OCI-LY1 (cell line): ENCODE measurements around the gene ZNF346.
A peak's percentile ranks its signal among the peaks of the same experiment; 100 is the strongest.
"Not testable (repeated sequence)": the region's sequence is repeated elsewhere in the genome, so short reads cannot be mapped to it uniquely, and the experiment has no call there.

Experiments
- H2AFZ ChIP-seq: fragments of 200-600 bp; sonication (generic), shearing (Covaris generic); 2 replicates; pipeline ENCODE4 v1.6.0; 2014; ENCODE audit warnings: antibody characterized with exemption, mild to moderate bottlenecking, low read length
- H3F3A ChIP-seq: fragments of 200-600 bp; sonication (generic), shearing (Covaris generic); 2 replicates; pipeline ENCODE4 v1.6.0; 2014; ENCODE audit warnings: mild to moderate bottlenecking, antibody characterized with exemption, low read length, moderate library complexity; ENCODE audit not compliant: insufficient read depth
- H3K27ac ChIP-seq: fragments of 200-600 bp; sonication (generic); 2 replicates; pipeline ENCODE4 v1.5.1; 2014; ENCODE audit warnings: low read length, mixed run types, mild to moderate bottlenecking, low read depth; ENCODE audit not compliant: poor library complexity, severe bottlenecking
- H3K27me3 ChIP-seq: fragments of 200-600 bp; sonication (generic); 2 replicates; pipeline ENCODE4 v1.6.0; 2014; ENCODE audit warnings: antibody characterized with exemption, mild to moderate bottlenecking, low read length, moderate library complexity; ENCODE audit not compliant: insufficient read depth
- H3K36me3 ChIP-seq: fragments of 200-600 bp; sonication (generic); 2 replicates; pipeline ENCODE4 v1.6.1; 2014; ENCODE audit warnings: mild to moderate bottlenecking, antibody characterized with exemption, low read length, moderate library complexity, mixed read lengths; ENCODE audit not compliant: insufficient read depth
- H3K4me1 ChIP-seq: fragments of 200-600 bp; sonication (generic); 2 replicates; pipeline ENCODE4 v1.5.1; 2014; ENCODE audit warnings: mild to moderate bottlenecking, low read length, moderate library complexity; ENCODE audit not compliant: insufficient read depth, severe bottlenecking
- H3K4me2 ChIP-seq: fragments of 200-600 bp; sonication (generic), shearing (Covaris generic); 2 replicates; pipeline ENCODE4 v1.6.1; 2014; ENCODE audit warnings: low read length
- H3K4me3 ChIP-seq: fragments of 200-600 bp; sonication (generic); 2 replicates; pipeline ENCODE4 v1.5.1; 2014; ENCODE audit warnings: low read length, low read depth, mild to moderate bottlenecking, mixed read lengths; ENCODE audit not compliant: poor library complexity, severe bottlenecking
- H3K79me2 ChIP-seq: fragments of 200-600 bp; shearing (Covaris generic); 2 replicates; pipeline ENCODE4 v1.6.1; 2016; ENCODE audit warnings: mixed run types, low read length, mixed read lengths; ENCODE audit not compliant: insufficient read depth
- H3K9ac ChIP-seq: fragments of 200-600 bp; sonication (generic), shearing (Covaris generic); 2 replicates; pipeline ENCODE4 v1.6.1; 2014; ENCODE audit warnings: mild to moderate bottlenecking, low read length, mixed read lengths
- H3K9me2 ChIP-seq: fragments of 200-600 bp; sonication (generic), shearing (Covaris generic); 2 replicates; pipeline ENCODE4 v1.6.1; 2014; ENCODE audit warnings: low read depth, mild to moderate bottlenecking, low read length, mixed read lengths
- H3K9me3 ChIP-seq: fragments of 200-600 bp; shearing (Covaris generic); 2 replicates; pipeline ENCODE4 v1.6.1; 2014; ENCODE audit warnings: low read length, mixed read lengths
- H4K20me1 ChIP-seq: fragments of 200-600 bp; sonication (generic), shearing (Covaris generic); 2 replicates; pipeline ENCODE4 v1.6.0; 2016; ENCODE audit warnings: mild to moderate bottlenecking, low read length; ENCODE audit not compliant: insufficient read depth
- CTCF ChIP-seq: fragments of 200-600 bp; sonication (generic), shearing (Covaris generic); IDR thresholded peaks from 2 replicates; pipeline ENCODE4 v1.5.1; 2017; ENCODE audit warnings: mild to moderate bottlenecking, antibody characterized with exemption, low read length, moderate library complexity, mixed read lengths
- EZH2 ChIP-seq: fragments of 200-600 bp; sonication (generic), shearing (Covaris generic); IDR thresholded peaks from 2 replicates; pipeline ENCODE4 v1.8.0; 2017; ENCODE audit warnings: borderline replicate concordance, mixed run types, mild to moderate bottlenecking, antibody characterized with exemption, low read length, moderate library complexity, mixed read lengths

The ZNF346 gene

GRCh38 chr5:176996780-176997179 is 25.7 kb upstream of the ZNF346 start:
- H3K27ac ChIP-seq, result peak overlapping the region; percentile 91
- no peaks in the 10 kb centered on the region for H3K9me2 ChIP-seq
- no peak for TF ChIP-seq CTCF
- no peak for TF ChIP-seq EZH2
- H3K79me2 ChIP-seq, result peaks cover 97% of the 10 kb centered on the region
- peak overlapping the region; percentile 41; the same call in 1 of the 2 replicates for H3K4me2 ChIP-seq
- H3F3A ChIP-seq, result peaks cover 3% of the 10 kb centered on the region; the same call in 1 of the 2 replicates
- no peak overlapping the region for H3K4me3 ChIP-seq
- peaks cover 51% of the 10 kb centered on the region for H3K4me1 ChIP-seq
- H3K27me3 ChIP-seq, result no peaks in the 10 kb centered on the region
- no peaks in the 10 kb centered on the region for H3K9me3 ChIP-seq
- no peak overlapping the region; the same call in 1 of the 2 replicates for H3K9ac ChIP-seq
- H2AFZ ChIP-seq, result no peak overlapping the region
- H3K36me3 ChIP-seq, result peaks cover 22% of the 10 kb centered on the region
- no peaks in the 10 kb centered on the region for H4K20me1 ChIP-seq

- Histone ChIP-seq H3K4me3 (no peak overlapping the region), H3K79me2 (peaks cover 97% of the 10 kb centered on the region), H3K27me3 (no peaks in the 10 kb centered on the region), H3K9ac (no peak overlapping the region), H3K9me2 (no peaks in the 10 kb centered on the region), H2AFZ (no peak overlapping the region), H3K36me3 (peaks cover 15% of the 10 kb centered on the region; the same call in 1 of the 2 replicates), H3F3A (peaks cover 3% of the 10 kb centered on the region; the same call in 1 of the 2 replicates), H3K27ac (no peak overlapping the region), H4K20me1 (no peaks in the 10 kb centered on the region), H3K4me2 (no peak overlapping the region), H3K9me3 (no peaks in the 10 kb centered on the region), H3K4me1 (peaks cover 67% of the 10 kb centered on the region)
- no peak for TF ChIP-seq CTCF
- TF ChIP-seq EZH2, result no peak
These were observed 23.7 kb upstream of the ZNF346 start for GRCh38 chr5:176998828-176999227.

GRCh38 chr5:176999526-176999925 is 23.0 kb upstream of the ZNF346 start:
- peaks cover 67% of the 10 kb centered on the region for H3K4me1 ChIP-seq

GRCh38 chr5:177003649-177004048 is 18.8 kb upstream of the ZNF346 start:
- Histone ChIP-seq H4K20me1 (no peaks in the 10 kb centered on the region), H3K9me3 (no peaks in the 10 kb centered on the region), H3K4me3 (peak overlapping the region; percentile 88), H2AFZ (no peak overlapping the region), H3K4me1 (peaks cover 45% of the 10 kb centered on the region), H3K27me3 (no peaks in the 10 kb centered on the region), H3K27ac (peak overlapping the region; percentile 77), H3K9ac (peak overlapping the region; percentile 87; the same call in 1 of the 2 replicates), H3K36me3 (peaks cover 3% of the 10 kb centered on the region; the same call in 1 of the 2 replicates), H3K79me2 (peaks cover 72% of the 10 kb centered on the region), H3K4me2 (peak overlapping the region; percentile 81), H3K9me2 (no peaks in the 10 kb centered on the region), H3F3A (no peaks in the 10 kb centered on the region)
- no peak for TF ChIP-seq EZH2
- TF ChIP-seq CTCF, result no peak

More at GRCh38 chr5:176999526-176999925, 23.0 kb upstream of the ZNF346 start:
- H3K27ac ChIP-seq, H4K20me1 ChIP-seq, H2AFZ ChIP-seq, H3K4me3 ChIP-seq, H3K27me3 ChIP-seq, H3K9me2 ChIP-seq, H3K4me2 ChIP-seq, H3K36me3 ChIP-seq, H3K9me3 ChIP-seq, H3F3A ChIP-seq, H3K9ac ChIP-seq: not testable (repeated sequence)
- H3K79me2 ChIP-seq, result peaks cover 97% of the 10 kb centered on the region
